H9 (cell line): ENCODE results near the gene SCYGR1. TPM values are rescaled to one million over a fixed set of nuclear protein-coding genes. Genes with fewer than 3 reads are reported as not detected.

ENCODE experiments used
- DNase-seq: peaks from one replicate; pipeline ENCODE4 v3.0.0-alpha.2; 2017
- H2AFZ ChIP-seq: one replicate; pipeline ENCODE4 v1.6.1; 2013; ENCODE audit warnings: mild to moderate bottlenecking, low read length, control low read depth, moderate library complexity
- H2AK5ac ChIP-seq: 2 replicates; pipeline ENCODE4 v1.6.1; 2013; ENCODE audit warnings: low read length, control low read depth, mixed read lengths; ENCODE audit not compliant: insufficient read length
- H2BK120ac ChIP-seq: one replicate; pipeline ENCODE4 v1.6.1; 2013; ENCODE audit warnings: low read depth, mild to moderate bottlenecking, low read length, control low read depth, inconsistent platforms; ENCODE audit not compliant: poor library complexity, severe bottlenecking
- H2BK12ac ChIP-seq: 2 replicates; pipeline ENCODE4 v1.6.1; 2013; ENCODE audit warnings: low read length, control low read depth, mixed read lengths, low read depth; ENCODE audit not compliant: insufficient read length
- H2BK15ac ChIP-seq: 2 replicates; pipeline ENCODE4 v1.6.1; 2013; ENCODE audit warnings: low read depth, low read length, control low read depth
- H2BK20ac ChIP-seq: one replicate; pipeline ENCODE4 v1.6.1; 2013; ENCODE audit warnings: low read depth, mild to moderate bottlenecking, low read length, control low read depth, inconsistent platforms; ENCODE audit not compliant: poor library complexity, severe bottlenecking
- H2BK5ac ChIP-seq: 2 replicates; pipeline ENCODE4 v1.6.1; 2013; ENCODE audit warnings: low read length, control low read depth, mixed read lengths; ENCODE audit not compliant: insufficient read length
- H3K14ac ChIP-seq: 2 replicates; pipeline ENCODE4 v1.6.1; 2013; ENCODE audit warnings: low read length, control low read depth; ENCODE audit not compliant: insufficient read depth
- H3K18ac ChIP-seq: 2 replicates; pipeline ENCODE4 v1.6.1; 2013; ENCODE audit warnings: low read depth, mild to moderate bottlenecking, mixed read lengths, low read length, control low read depth; ENCODE audit not compliant: insufficient read length
- H3K23ac ChIP-seq: 2 replicates; pipeline ENCODE4 v1.6.1; 2013; ENCODE audit warnings: low read length, control low read depth, mixed read lengths, low read depth; ENCODE audit not compliant: insufficient read length
- H3K23me2 ChIP-seq: 2 replicates; pipeline ENCODE4 v1.6.1; 2013; ENCODE audit warnings: low read depth, mild to moderate bottlenecking, mixed read lengths, low read length, control low read depth; ENCODE audit not compliant: insufficient read length, poor library complexity, severe bottlenecking
- H3K27ac ChIP-seq: 2 replicates; pipeline ENCODE4 v1.5.1; 2013; ENCODE audit warnings: low read length, control low read depth, mixed read lengths, low read depth; ENCODE audit not compliant: insufficient read length
- H3K27me3 ChIP-seq: 2 replicates; pipeline ENCODE4 v1.6.1; 2013; ENCODE audit warnings: low read length, control low read depth, inconsistent platforms; ENCODE audit not compliant: insufficient read depth
- H3K4ac ChIP-seq: 2 replicates; pipeline ENCODE4 v1.6.1; 2013; ENCODE audit warnings: low read depth, mild to moderate bottlenecking, control low read depth, inconsistent platforms, low read length, moderate library complexity
- H3K4me1 ChIP-seq: 2 replicates; pipeline ENCODE4 v1.6.1; 2013; ENCODE audit warnings: low read length, control low read depth, inconsistent platforms; ENCODE audit not compliant: insufficient read depth
- H3K4me2 ChIP-seq: 2 replicates; pipeline ENCODE4 v1.6.1; 2013; ENCODE audit warnings: low read length, control low read depth, mixed read lengths; ENCODE audit not compliant: insufficient read length, insufficient read depth
- H3K56ac ChIP-seq: 2 replicates; pipeline ENCODE4 v1.6.1; 2013; ENCODE audit warnings: low read depth, mild to moderate bottlenecking, mixed read lengths, low read length, control low read depth; ENCODE audit not compliant: insufficient read length
- H3K79me1 ChIP-seq: 2 replicates; pipeline ENCODE4 v1.6.1; 2013; ENCODE audit warnings: low read depth, mild to moderate bottlenecking, moderate library complexity, low read length, control low read depth, inconsistent platforms; ENCODE audit not compliant: insufficient read depth, poor library complexity, severe bottlenecking
- H3K79me2 ChIP-seq: 2 replicates; pipeline ENCODE4 v1.6.1; 2013; ENCODE audit warnings: low read length, control low read depth, inconsistent platforms; ENCODE audit not compliant: insufficient read depth
- H3K9ac ChIP-seq: 2 replicates; pipeline ENCODE4 v1.6.1; 2013; ENCODE audit warnings: low read length, control low read depth, mixed read lengths; ENCODE audit not compliant: insufficient read length; ENCODE audit errors: extremely low read depth
- H3K9me3 ChIP-seq: one replicate; pipeline ENCODE4 v1.6.1; 2013; ENCODE audit warnings: low read depth, low read length, inconsistent platforms; ENCODE audit not compliant: control insufficient read depth
- H3T11ph ChIP-seq: one replicate; pipeline ENCODE4 v1.6.1; 2013; ENCODE audit warnings: mild to moderate bottlenecking, low read length, control low read depth, inconsistent platforms
- H4K20me1 ChIP-seq: one replicate; pipeline ENCODE4 v1.6.1; 2013; ENCODE audit not compliant: control insufficient read depth, insufficient read length, insufficient read depth
- H4K5ac ChIP-seq: 2 replicates; pipeline ENCODE4 v1.6.1; 2013; ENCODE audit warnings: low read depth, mild to moderate bottlenecking, mixed read lengths, low read length, control low read depth; ENCODE audit not compliant: insufficient read length
- H4K8ac ChIP-seq: replicated peaks from 2 replicates; pipeline ENCODE4 v1.6.1; 2013; ENCODE audit warnings: low read length, control low read depth, mixed read lengths, low read depth; ENCODE audit not compliant: insufficient read length
- H4K91ac ChIP-seq: 2 replicates; pipeline ENCODE4 v1.6.1; 2013; ENCODE audit warnings: low read depth, mild to moderate bottlenecking, moderate library complexity, mixed read lengths, low read length, control low read depth; ENCODE audit not compliant: insufficient read length
- H3K27ac Mint-ChIP-seq, 3 experiments: 2 replicates in 2 of 3; 3 replicates in 1 of 3; pipeline ENCODE4 v1.8.0; 2020 to 2021; ENCODE audit warnings: mixed read lengths in 3 of 3, mild to moderate bottlenecking in 1 of 3, moderate library complexity in 1 of 3
- H3K27me3 Mint-ChIP-seq: 2 replicates; pipeline ENCODE4 v1.8.0; 2021; ENCODE audit warnings: low read depth, mild to moderate bottlenecking, moderate library complexity, mixed read lengths
- H3K36me3 Mint-ChIP-seq, 3 experiments: 2 replicates in 2 of 3; 3 replicates in 1 of 3; pipeline ENCODE4 v1.8.0; 2020 to 2021; ENCODE audit warnings: low read depth in 3 of 3, mixed read lengths in 3 of 3; ENCODE audit not compliant: insufficient read depth in 1 of 3
- H3K4me1 Mint-ChIP-seq, 2 experiments: 2 replicates each; pipeline ENCODE4 v1.8.0; 2020; ENCODE audit warnings: mixed read lengths in 2 of 2
- H3K4me3 Mint-ChIP-seq, 2 experiments: 2 replicates in 1 of 2; 3 replicates in 1 of 2; pipeline ENCODE4 v1.8.0; 2020 to 2021; ENCODE audit warnings: mild to moderate bottlenecking in 2 of 2, mixed read lengths in 2 of 2, moderate library complexity in 1 of 2
- H3K9me3 Mint-ChIP-seq, 2 experiments: 2 replicates in 1 of 2; 3 replicates in 1 of 2; pipeline ENCODE4 v1.8.0; 2020; ENCODE audit warnings: mild to moderate bottlenecking in 2 of 2, mixed read lengths in 2 of 2, moderate library complexity in 1 of 2
- WGBS: extraction: QIAGEN DNeasy Blood & Tissue Kit; methylation state at CpG from one replicate; pipeline ENCODE4 v1.1.7; 2013; ENCODE audit warnings: missing lambda C conversion rate, low lambda C conversion rate, mixed read lengths; ENCODE audit not compliant: insufficient read length; ENCODE audit errors: extremely low coverage; 5-methylcytosine and 5-hydroxymethylcytosine counted together
- total RNA-seq: library from RNA; stranded (reverse); gene quantifications from 2 replicates; pipeline ENCODE4 v1.2.1, GENCODE V29; 2021
- TF ChIP-seq, protein P1 (sequence below): fragments of 200-600 bp; sonication (generic); conservative IDR thresholded peaks from 3 replicates; pipeline ENCODE4 v1.8.0; 2021; ENCODE audit warnings: antibody characterized with exemption, mild to moderate bottlenecking

SCYGR1 gene
- total RNA-seq, 1 experiment from 2014 or later, result not detected

- Histone ChIP-seq H3K56ac (no peak overlapping the region), H3K23me2 (no peaks in the 10 kb centered on the region), H4K91ac (no peak overlapping the region), H3K4me2 (no peak overlapping the region), H3K27me3 (no peaks in the 10 kb centered on the region), H2AK5ac (no peak overlapping the region), H3K79me1 (no peaks in the 10 kb centered on the region), H4K8ac (no peak overlapping the region), H3K14ac (no peak overlapping the region), H4K20me1 (no peaks in the 10 kb centered on the region), H2BK120ac (no peak overlapping the region), H2BK12ac (no peak overlapping the region), H3K79me2 (no peaks in the 10 kb centered on the region), H2BK20ac (no peak overlapping the region), H2BK5ac (no peak overlapping the region), H3K18ac (no peak overlapping the region), H3K4ac (no peak overlapping the region), H3K23ac (no peak overlapping the region), H2AFZ (no peak overlapping the region), H3K9me3 (no peaks in the 10 kb centered on the region), H3K9ac (no peak overlapping the region), H3K27ac (no peak overlapping the region), H4K5ac (no peak overlapping the region), H2BK15ac (no peak overlapping the region), H3K4me1 (no peaks in the 10 kb centered on the region), H3T11ph (no peak overlapping the region)
- no CpG with 5 or more reads among the region's 3 CpGs for WGBS
- H3K36me3 Mint-ChIP-seq, result no peaks in the 10 kb centered on the region
- peaks cover 5 to 7% of the 10 kb centered on the region in 2 experiments; a peak in 2 of 4 replicates for H3K4me1 Mint-ChIP-seq
- H3K27me3 Mint-ChIP-seq, result no peaks in the 10 kb centered on the region
- no peak for DNase-seq
- no peak overlapping the region for H3K4me3 Mint-ChIP-seq
- H3K27ac Mint-ChIP-seq, result 0 out of 7 replicates have a peak overlapping the region, but pooled peaks of 1 of the 3 experiments have one; percentile 12
- H3K9me3 Mint-ChIP-seq, result no peaks in the 10 kb centered on the region
- TF ChIP-seq, protein P1, sequence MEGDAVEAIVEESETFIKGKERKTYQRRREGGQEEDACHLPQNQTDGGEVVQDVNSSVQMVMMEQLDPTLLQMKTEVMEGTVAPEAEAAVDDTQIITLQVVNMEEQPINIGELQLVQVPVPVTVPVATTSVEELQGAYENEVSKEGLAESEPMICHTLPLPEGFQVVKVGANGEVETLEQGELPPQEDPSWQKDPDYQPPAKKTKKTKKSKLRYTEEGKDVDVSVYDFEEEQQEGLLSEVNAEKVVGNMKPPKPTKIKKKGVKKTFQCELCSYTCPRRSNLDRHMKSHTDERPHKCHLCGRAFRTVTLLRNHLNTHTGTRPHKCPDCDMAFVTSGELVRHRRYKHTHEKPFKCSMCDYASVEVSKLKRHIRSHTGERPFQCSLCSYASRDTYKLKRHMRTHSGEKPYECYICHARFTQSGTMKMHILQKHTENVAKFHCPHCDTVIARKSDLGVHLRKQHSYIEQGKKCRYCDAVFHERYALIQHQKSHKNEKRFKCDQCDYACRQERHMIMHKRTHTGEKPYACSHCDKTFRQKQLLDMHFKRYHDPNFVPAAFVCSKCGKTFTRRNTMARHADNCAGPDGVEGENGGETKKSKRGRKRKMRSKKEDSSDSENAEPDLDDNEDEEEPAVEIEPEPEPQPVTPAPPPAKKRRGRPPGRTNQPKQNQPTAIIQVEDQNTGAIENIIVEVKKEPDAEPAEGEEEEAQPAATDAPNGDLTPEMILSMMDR, result no peak
Observed at GRCh38 chr2:227411990-227412350, 24.2 kb upstream of the SCYGR1 start.
